Thoracic aorta (tissue), 2 donors: ENCODE results near the gene CRYBG2. TPM values are rescaled to one million over a fixed set of nuclear protein-coding genes. Genes with fewer than 3 reads are reported as not detected.

ENCODE experiments used
- ATAC-seq: fragments of 150-250 bp; one replicate; pipeline ENCODE4 v1.8.0; 2017; ENCODE audit warnings: low read depth; ENCODE audit not compliant: insufficient number of reproducible peaks, low FRiP score
- DNase-seq: peaks from one replicate; pipeline ENCODE4 v3.0.0-alpha.2; 2020; ENCODE audit warnings: low spot score
- H3K27ac ChIP-seq, 2 donors: fragments of 200-600 bp; sonication (generic); 1 replicate in 1 of 2; 2 replicates in 1 of 2; pipeline ENCODE4 v1.5.1; 2016; ENCODE audit warnings: mild to moderate bottlenecking in 2 of 2, moderate library complexity in 2 of 2
- H3K27me3 ChIP-seq: fragments of 200-600 bp; sonication (generic); replicated peaks from 2 replicates; pipeline ENCODE4 v1.6.0; 2016; ENCODE audit warnings: mild to moderate bottlenecking; ENCODE audit not compliant: insufficient read depth
- H3K36me3 ChIP-seq: fragments of 200-600 bp; sonication (generic); one replicate; pipeline ENCODE4 v1.5.1; 2016
- H3K4me1 ChIP-seq, 2 donors: fragments of 200-600 bp; sonication (generic); 1 replicate in 1 of 2; 2 replicates in 1 of 2; pipeline versions ENCODE4 v1.5.1 to v1.6.0; 2016; ENCODE audit warnings: low read depth in 2 of 2, mild to moderate bottlenecking in 1 of 2; ENCODE audit not compliant: control insufficient read depth in 1 of 2
- H3K4me3 ChIP-seq: fragments of 200-600 bp; sonication (generic); 2 replicates; pipeline ENCODE4 v1.5.1; 2016; ENCODE audit warnings: mild to moderate bottlenecking
- H3K9me3 ChIP-seq: fragments of 200-600 bp; sonication (generic); 2 replicates; pipeline ENCODE4 v1.5.1; 2016
- CTCF ChIP-seq: fragments of 200-600 bp; sonication (generic); IDR thresholded peaks from one replicate; pipeline ENCODE4 v1.5.1; 2019; ENCODE audit warnings: antibody characterized with exemption
- total RNA-seq, 2 donors: library from RNA; depleted of rRNA; stranded (reverse); fragments of >200 nt; gene quantifications; one replicate each; pipeline versions ENCODE4 v1.1.0 to v1.2.3, GENCODE V29; 2016

CRYBG2 gene
- total RNA-seq, 2 donors from 2014 or later, result not detected

DNA sequence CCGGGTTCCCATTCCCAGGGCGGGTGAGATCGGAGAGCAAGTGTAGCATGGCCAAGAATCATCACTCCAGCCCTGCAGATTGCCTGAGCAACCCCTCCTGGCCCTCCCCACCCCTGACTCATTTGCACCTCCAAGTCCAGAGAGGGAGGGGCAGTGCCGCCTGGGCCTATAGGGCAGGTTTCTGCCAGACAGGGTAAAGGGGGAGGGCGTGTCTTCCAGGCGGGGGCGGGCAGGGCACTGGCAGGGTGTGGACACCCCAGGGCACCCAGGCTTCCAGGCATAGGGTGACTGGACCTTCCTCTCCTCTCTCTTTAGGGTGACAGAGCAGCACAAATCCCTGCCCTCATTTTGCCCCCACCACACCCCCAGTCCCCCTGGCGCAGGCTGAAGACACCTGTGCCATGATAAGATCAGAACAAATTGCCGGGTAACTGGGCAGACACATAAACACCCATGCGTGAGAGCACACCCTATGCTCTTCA lies 3.2 kb upstream of the CRYBG2 start:
- no peak for DNase-seq
- H3K27me3 ChIP-seq, result peaks cover 17% of the 10 kb centered on the region

GRCh38 chr1:26356106-26356505 lies 2.2 kb upstream of the CRYBG2 start:
- no peak for ATAC-seq
- TF ChIP-seq CTCF, result no peak
- Histone ChIP-seq H3K9me3 (no peaks in the 10 kb centered on the region), H3K36me3 (no peaks in the 10 kb centered on the region), H3K4me1 (peaks cover 0 to 8% of the 10 kb centered on the region in 2 donors), H3K4me3 (no peak overlapping the region), H3K27me3 (peaks cover 13% of the 10 kb centered on the region), H3K27ac (no peak overlapping the region)
- no peak for DNase-seq

More for the DNA sequence above, 3.2 kb upstream of the CRYBG2 start:
- TF ChIP-seq CTCF, result no peak
- ATAC-seq, result no peak
- Histone ChIP-seq H3K4me1 (peaks cover 0 to 8% of the 10 kb centered on the region in 2 donors), H3K27ac (no peak overlapping the region), H3K9me3 (no peaks in the 10 kb centered on the region), H3K4me3 (no peak overlapping the region), H3K36me3 (no peaks in the 10 kb centered on the region)

DNA sequence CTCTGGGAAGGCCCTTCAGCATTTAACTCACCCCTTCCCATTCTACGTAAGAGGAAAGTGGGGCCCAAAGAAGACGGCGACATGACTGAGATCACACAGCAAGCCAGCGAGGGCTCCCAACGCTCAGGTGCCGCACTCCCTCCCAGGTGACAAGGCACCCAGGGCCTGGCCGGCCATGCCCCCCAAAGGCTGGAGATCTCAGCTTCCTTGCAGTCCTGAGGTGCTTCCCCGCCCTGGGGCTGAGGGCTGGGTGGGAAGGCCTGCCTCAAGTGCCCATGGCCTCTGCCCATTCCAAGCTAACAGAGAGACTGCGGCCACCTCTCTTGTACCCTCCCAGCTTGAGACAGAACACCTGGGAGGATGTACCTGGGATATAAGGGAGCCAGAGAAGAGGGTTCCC lies 1.0 kb upstream of the CRYBG2 start:
- peaks cover 2% of the 10 kb centered on the region for H3K27me3 ChIP-seq
- H3K36me3 ChIP-seq, result no peaks in the 10 kb centered on the region
- peaks cover 0 to under 1% of the 10 kb centered on the region in 2 donors for H3K4me1 ChIP-seq
- TF ChIP-seq CTCF, result no peak
- no peak overlapping the region for H3K27ac ChIP-seq
- DNase-seq (no peak), ATAC-seq (no peak)
- no peaks in the 10 kb centered on the region for H3K9me3 ChIP-seq
- no peak overlapping the region for H3K4me3 ChIP-seq

DNA sequence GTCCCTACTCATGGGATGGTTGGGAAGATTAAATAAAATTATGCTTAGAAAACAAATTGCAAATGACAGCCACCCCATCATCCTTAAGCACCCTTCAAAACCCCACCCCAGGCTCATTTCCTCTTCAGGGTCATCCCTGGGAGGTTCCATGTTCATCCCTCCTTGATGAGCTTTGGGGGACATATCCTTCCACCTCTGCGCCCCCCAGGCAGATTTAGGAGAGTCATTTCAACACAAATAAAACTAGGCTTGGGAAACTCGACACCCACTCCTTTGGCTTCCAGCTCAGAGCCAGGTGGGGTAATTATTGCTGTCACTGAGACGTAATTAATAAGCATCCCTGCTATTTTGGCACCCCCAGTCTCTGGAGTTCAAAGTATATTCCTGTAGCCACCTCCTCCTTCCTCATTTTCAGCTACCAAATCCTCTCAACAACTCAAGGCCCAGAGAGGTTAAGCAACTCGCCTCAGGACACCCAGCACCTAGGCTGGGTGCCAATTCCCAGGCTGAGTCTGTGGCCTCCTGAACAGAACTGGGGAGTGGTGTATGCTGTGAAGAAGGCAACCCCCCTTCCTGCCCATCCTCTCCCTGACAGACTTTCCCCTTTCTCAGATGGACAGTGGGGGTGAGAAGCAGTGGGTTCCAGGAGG lies 595 bp downstream of the CRYBG2 start:
- H3K4me1 ChIP-seq, result no peaks in the 10 kb centered on the region
- DNase-seq (no peak), ATAC-seq (no peak)
- no peak overlapping the region for H3K4me3 ChIP-seq
- H3K36me3 ChIP-seq, result no peaks in the 10 kb centered on the region
- no peaks in the 10 kb centered on the region for H3K9me3 ChIP-seq
- H3K27me3 ChIP-seq, result no peaks in the 10 kb centered on the region
- TF ChIP-seq CTCF, result no peak
- H3K27ac ChIP-seq, result no peak overlapping the region

- Histone ChIP-seq H3K27ac (no peak overlapping the region), H3K4me3 (no peak overlapping the region), H3K36me3 (no peaks in the 10 kb centered on the region), H3K4me1 (no peaks in the 10 kb centered on the region), H3K27me3 (no peaks in the 10 kb centered on the region), H3K9me3 (no peaks in the 10 kb centered on the region)
- no peak for TF ChIP-seq CTCF
- ATAC-seq (no peak), DNase-seq (no peak)
These were observed 1.6 kb downstream of the CRYBG2 start for GRCh38 chr1:26352338-26352679.
